Heart right ventricle (tissue), 16 donors: ENCODE results near the gene JAGN1. TPM values are rescaled to one million over a fixed set of nuclear protein-coding genes. Genes with fewer than 3 reads are reported as not detected.
A peak's percentile ranks its signal among the peaks of the same experiment; 100 is the strongest.

ENCODE experiments used
- ATAC-seq, 8 donors: fragments of 200-7000 bp; cut with Tn5 transposase; one replicate each; pipeline ENCODE4 v1.9.1; 2020; ENCODE audit warnings: mild to moderate bottlenecking in 8 of 8, moderate library complexity in 8 of 8, moderate number of reproducible peaks in 1 of 8
- DNase-seq, 2 donors: peaks; one replicate each; pipeline ENCODE4 v3.0.0-alpha.2; 2020
- H3K27ac ChIP-seq, 10 donors: fragments of 200-600 bp; sonication (generic) in 2 of 10; one replicate each; pipeline versions ENCODE4 v1.5.0 to v1.8.0; 2020 to 2022; ENCODE audit warnings: mild to moderate bottlenecking in 3 of 10
- H3K27me3 ChIP-seq, 7 donors: fragments of 200-600 bp; one replicate each; pipeline ENCODE4 v1.8.0; 2021 to 2022; ENCODE audit warnings: mild to moderate bottlenecking in 2 of 7
- H3K36me3 ChIP-seq, 9 donors: fragments of 200-600 bp; sonication (generic) in 1 of 9; one replicate each; pipeline versions ENCODE4 v1.5.0 to v1.8.0; 2020 to 2022; ENCODE audit warnings: mild to moderate bottlenecking in 2 of 9
- H3K4me1 ChIP-seq, 9 donors: fragments of 200-600 bp; sonication (generic) in 1 of 9; one replicate each; pipeline versions ENCODE4 v1.5.0 to v1.8.0; 2020 to 2022; ENCODE audit warnings: mild to moderate bottlenecking in 4 of 9
- H3K4me3 ChIP-seq, 10 donors: fragments of 200-600 bp; sonication (generic) in 2 of 10; one replicate each; pipeline versions ENCODE4 v1.5.0 to v1.8.0; 2020 to 2022; ENCODE audit warnings: mild to moderate bottlenecking in 7 of 10, moderate library complexity in 2 of 10
- H3K9me3 ChIP-seq, 11 donors: fragments of 200-600 bp in 10 of 11; sonication (generic) in 2 of 11; one replicate each; pipeline versions ENCODE4 v1.5.0 to v1.8.0; 2013 to 2022; ENCODE audit warnings: mild to moderate bottlenecking in 2 of 11, control low read depth in 1 of 11, moderate library complexity in 1 of 11
- CTCF ChIP-seq, 9 donors: fragments of 200-600 bp; sonication (generic) in 2 of 9; IDR thresholded peaks; one replicate each; pipeline versions ENCODE4 v1.5.0 to v1.8.0; 2021 to 2022; ENCODE audit warnings: antibody characterized with exemption in 9 of 9, mild to moderate bottlenecking in 5 of 9, moderate library complexity in 1 of 9
- WGBS, 2 donors: extraction: QIAGEN DNeasy Blood & Tissue Kit; methylation state at CpG; one replicate each; pipeline ENCODE4 v1.1.7; 2013; ENCODE audit warnings: inconsistent platforms in 1 of 2; 5-methylcytosine and 5-hydroxymethylcytosine counted together
- intact Hi-C, 10 donors: fragments of 100-400 bp; cut with DNase I; formaldehyde crosslinking; loops; one replicate each; pipeline versions ENCODE4 v1.11.1 to v1.14.2; 2022
- polyA plus RNA-seq, 2 donors: library from polyadenylated mRNA; stranded (reverse); fragments of 200-250 nt; gene quantifications; one replicate each; pipeline ENCODE4 v1.2.3, GENCODE V29; 2013
- total RNA-seq, 10 donors: library from RNA; stranded (reverse); fragmentation: NEBNext Ultra II Directional in 3 of 10; extraction: Animal tissue kit (Norgen Biotek cat#: 25700) in 3 of 10; gene quantifications; one replicate each; pipeline versions ENCODE4 v1.2.1 to v1.2.4, GENCODE V29; 2021 to 2023
- donor health status: Arrhythmogenic right ventricular cardiomyopathy.
- donor health status: ischemic (EF 13 %, LVEDD 7.1; RV severe dilation, severe dysfunction).
- donor health status: healthy with polysubstance abuse.
- donor health status: DM: no; HTN: yes; CAD: no.
- donor health status: DM: no; HTN: no; CAD: no.
- donor health status: ischemic (EF 25% LVEDD 6.9; RV normal size, moderate dysfunction).
- donor health status: ischemic (EF 25% LVEDD 5.7; RV mildly dilated, moderate dysfunction).
- donor health status: healthy.
- donor health status: DM: yes; HTN: yes; CAD: no.
- donor health status: Ischemic cardiomyopathy.
- donor health status: ischemic (EF 35%, LVEDD 5.7; RV mildly dilated, moderate dysfunction).
- donor health status: nonischemic (EF 11% LVEDD 7.7; RV severe dilation, severe dysfunction).
- donor health status: DM: yes; HTN: yes; CAD: no.
- donor health status: PGD.
- donor health status: ischemic (EF 29% LVEDD 5.4; RV normal size, mild dysfunction).
- donor health status: nonischemic (EF 23%, LVEDD 6.1; RV moderate dilation, normal function).

Gene JAGN1
- total and polyA plus RNA-seq, 12 donors, result 13.8 to 69.3 (median 18.8) TPM

DNA sequence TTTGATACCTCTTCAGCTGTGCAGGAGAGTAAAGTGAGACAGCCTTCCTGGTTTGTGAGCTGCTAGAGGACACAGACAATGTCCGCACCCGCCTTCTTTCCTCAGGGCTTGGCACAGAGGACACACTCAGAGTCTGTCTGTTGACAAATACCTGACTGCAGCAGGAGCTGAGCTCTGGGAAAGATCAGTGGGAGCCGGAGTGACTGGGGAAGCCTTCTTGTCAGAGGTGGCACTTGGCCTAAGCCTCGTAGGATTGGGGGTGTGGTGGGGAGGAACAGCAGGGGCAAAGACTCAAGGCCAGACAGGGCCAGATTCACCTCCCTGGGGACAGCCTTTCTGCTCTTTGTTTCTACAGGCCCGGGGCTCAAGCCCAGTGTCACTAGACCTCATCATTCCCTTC, 23.2 kb downstream of the JAGN1 start:
- no peak for TF ChIP-seq CTCF (IDR thresholded peaks at IDR 0.05)
- H3K4me3 ChIP-seq, result no peak overlapping the region
- H3K27me3 ChIP-seq, result no peaks in the 10 kb centered on the region
- ATAC-seq (no peak), DNase-seq (no peak)
- intact Hi-C loops, result loop anchor here in 1 of 10 donors (10.0 kb wide), 1 partner anchor 69 kb away; the partner anchor contains the start of gene RPUSD3
- WGBS, 2 donors, result 78 to 84% methylated on average over 5 of the region's 5 CpGs
- no peak overlapping the region for H3K27ac ChIP-seq
- no peaks in the 10 kb centered on the region for H3K9me3 ChIP-seq
- H3K36me3 ChIP-seq, result no peaks in the 10 kb centered on the region
- peaks cover 11 to 38% (median 30%) of the 10 kb centered on the region in 9 donors for H3K4me1 ChIP-seq

GRCh38 chr3:9914011-9914410, 23.6 kb downstream of the JAGN1 start:
- DNase-seq (no peak), ATAC-seq (no peak)
- H3K27ac ChIP-seq, result peak overlapping the region in 2 of 10 donors; percentile 88 to 91
- TF ChIP-seq CTCF (IDR thresholded peaks at IDR 0.05), result no peak
- H3K27me3 ChIP-seq, result no peaks in the 10 kb centered on the region
- intact Hi-C loops, result loop anchor here in 1 of 10 donors (10.0 kb wide), 1 partner anchor 69 kb away; the partner anchor contains the start of gene RPUSD3
- peaks cover 11 to 42% (median 30%) of the 10 kb centered on the region in 9 donors for H3K4me1 ChIP-seq
- H3K9me3 ChIP-seq, result no peaks in the 10 kb centered on the region
- no peak overlapping the region for H3K4me3 ChIP-seq
- WGBS, 2 donors, result 66 to 69% methylated on average over 1 of the region's 1 CpG
- peaks cover 0 to under 1% (median 0%) of the 10 kb centered on the region in 9 donors for H3K36me3 ChIP-seq

GRCh38 chr3:9914559-9915253, 24.3 kb downstream of the JAGN1 start:
- intact Hi-C loops, result loop anchor here in 3 of 10 donors (5.0 to 10.0 kb wide), 4 partner anchors 52 to 72 kb away; partner anchors contain the start of gene RPUSD3 (in 2 of the 3)
- no peaks in the 10 kb centered on the region for H3K9me3 ChIP-seq
- no peaks in the 10 kb centered on the region for H3K27me3 ChIP-seq
- DNase-seq, result no peak
- WGBS, 2 donors, result 21 to 30% methylated on average over 15 of the region's 15 CpGs
- no peak for ATAC-seq
- peak in 1 of 9 donors; percentile 11 for TF ChIP-seq CTCF (IDR thresholded peaks at IDR 0.05)
- peak overlapping the region; percentile 51 to 79 (median 65) for H3K4me3 ChIP-seq
- peaks cover 11 to 42% (median 30%) of the 10 kb centered on the region in 9 donors for H3K4me1 ChIP-seq
- H3K27ac ChIP-seq, result peak overlapping the region; percentile 70 to 97 (median 88)
- H3K36me3 ChIP-seq, result peaks cover 0 to 8% (median 0%) of the 10 kb centered on the region in 9 donors

GRCh38 chr3:9915254-9916141, 25.1 kb downstream of the JAGN1 start:
- 1% methylated on average over 75 to 99 of the region's 99 CpGs for WGBS, 2 donors
- Histone ChIP-seq H3K9me3 (no peaks in the 10 kb centered on the region), H3K4me1 (peaks cover 11 to 42% (median 30%) of the 10 kb centered on the region in 9 donors), H3K4me3 (peak overlapping the region; percentile 51 to 79 (median 65)), H3K27ac (peak overlapping the region; percentile 70 to 97 (median 88)), H3K27me3 (no peaks in the 10 kb centered on the region), H3K36me3 (peaks cover 0 to 16% (median 0%) of the 10 kb centered on the region in 9 donors)
- DNase-seq (peak; percentile 77 to 78), ATAC-seq (peak; percentile 51 to 77 (median 68))
- intact Hi-C loops, result loop anchor here in 3 of 10 donors (5.0 to 10.0 kb wide), 4 partner anchors 53 to 73 kb away; partner anchors contain the start of gene RPUSD3 (in 2 of the 3)
- peak in 7 of 9 donors; percentile 19 to 65 (median 45) for TF ChIP-seq CTCF (IDR thresholded peaks at IDR 0.05)
